Mesothelial cell of epicardium (in vitro differentiated cells): ENCODE measurements around the gene AQP2. TPM values are rescaled to one million over a fixed set of nuclear protein-coding genes. Genes with fewer than 3 reads are reported as not detected.
"Not testable (repeated sequence)": the region's sequence is repeated elsewhere in the genome, so short reads cannot be mapped to it uniquely, and the experiment has no call there.

Source experiments
- DNase-seq, 2 experiments: peaks; one replicate each; pipeline ENCODE4 v3.0.0; 2021; ENCODE audit warnings: low spot score in 2 of 2; ENCODE audit not compliant: unreplicated experiment in 2 of 2
- H3K27ac Mint-ChIP-seq: 2 replicates; pipeline ENCODE4 v1.8.0; 2021; ENCODE audit warnings: mixed read lengths
- H3K27me3 Mint-ChIP-seq: 2 replicates; pipeline ENCODE4 v1.8.0; 2021; ENCODE audit warnings: low read depth, mixed read lengths
- H3K36me3 Mint-ChIP-seq: 2 replicates; pipeline ENCODE4 v1.8.0; 2021; ENCODE audit warnings: mixed read lengths
- H3K4me1 Mint-ChIP-seq: 2 replicates; pipeline ENCODE4 v1.8.0; 2021; ENCODE audit warnings: mixed read lengths
- H3K4me3 Mint-ChIP-seq: 2 replicates; pipeline ENCODE4 v1.8.0; 2021; ENCODE audit warnings: mild to moderate bottlenecking, moderate library complexity, mixed read lengths
- H3K9me3 Mint-ChIP-seq: 2 replicates; pipeline ENCODE4 v1.8.0; 2021; ENCODE audit warnings: mixed read lengths
- total RNA-seq: library from RNA; stranded (reverse); gene quantifications from 3 replicates; pipeline ENCODE4 v1.2.1, GENCODE V29; 2021
- TF ChIP-seq, protein P1 (sequence below): fragments of 200-600 bp; sonication (generic); IDR thresholded peaks from one replicate; pipeline ENCODE4 v1.5.0; 2021; ENCODE audit warnings: antibody characterized with exemption; ENCODE audit not compliant: unreplicated experiment

AQP2 gene
- total RNA-seq, 1 donor from 2014 or later: not detected

DNA sequence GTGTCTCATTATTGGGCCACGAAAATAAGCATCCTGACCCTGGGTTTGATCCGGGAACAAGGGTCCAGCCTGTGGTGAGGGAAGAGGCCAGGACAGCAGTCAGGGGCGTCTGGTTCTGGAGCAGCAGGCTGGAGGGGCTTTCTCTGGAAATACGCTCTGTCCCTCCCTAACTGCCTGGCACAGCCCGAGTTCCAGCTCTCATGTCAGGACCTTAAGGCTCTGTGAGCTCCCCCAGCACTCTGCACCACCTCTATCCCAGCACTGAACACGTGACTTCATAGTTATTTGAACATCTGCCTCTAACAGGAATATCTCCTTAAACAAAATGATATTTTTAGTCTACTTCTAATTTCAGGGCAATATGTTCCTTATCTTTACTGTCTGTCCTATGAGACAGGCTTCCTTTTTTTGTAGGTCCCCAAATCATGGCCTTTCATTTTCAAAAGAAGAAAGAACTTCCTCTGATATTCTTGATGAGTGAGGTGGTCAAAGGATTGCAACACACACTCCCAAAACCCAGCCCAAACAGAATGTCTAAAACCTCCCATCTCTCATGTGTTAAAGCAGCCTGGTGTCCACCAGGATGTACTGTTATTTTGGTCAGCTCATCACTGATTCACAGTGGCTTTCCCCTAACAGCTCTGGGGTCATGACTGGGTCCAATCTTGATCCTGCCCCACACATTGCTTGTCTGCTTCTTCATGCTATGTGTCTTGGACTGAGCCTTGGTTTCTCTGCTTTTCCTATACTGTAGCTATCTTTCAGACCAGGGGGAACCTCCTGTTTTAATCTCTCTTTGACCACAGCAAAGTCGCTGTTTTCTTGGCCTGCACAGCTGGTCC, 31.9 kb downstream of the AQP2 start:
- Mint-ChIP-seq H3K4me3 (no peak overlapping the region), H3K27ac (no peak overlapping the region), H3K27me3 (no peaks in the 10 kb centered on the region), H3K4me1 (peaks cover 46% of the 10 kb centered on the region), H3K36me3 (peaks cover 2% of the 10 kb centered on the region), H3K9me3 (no peaks in the 10 kb centered on the region)
- DNase-seq: no peak
- TF ChIP-seq, protein P1, sequence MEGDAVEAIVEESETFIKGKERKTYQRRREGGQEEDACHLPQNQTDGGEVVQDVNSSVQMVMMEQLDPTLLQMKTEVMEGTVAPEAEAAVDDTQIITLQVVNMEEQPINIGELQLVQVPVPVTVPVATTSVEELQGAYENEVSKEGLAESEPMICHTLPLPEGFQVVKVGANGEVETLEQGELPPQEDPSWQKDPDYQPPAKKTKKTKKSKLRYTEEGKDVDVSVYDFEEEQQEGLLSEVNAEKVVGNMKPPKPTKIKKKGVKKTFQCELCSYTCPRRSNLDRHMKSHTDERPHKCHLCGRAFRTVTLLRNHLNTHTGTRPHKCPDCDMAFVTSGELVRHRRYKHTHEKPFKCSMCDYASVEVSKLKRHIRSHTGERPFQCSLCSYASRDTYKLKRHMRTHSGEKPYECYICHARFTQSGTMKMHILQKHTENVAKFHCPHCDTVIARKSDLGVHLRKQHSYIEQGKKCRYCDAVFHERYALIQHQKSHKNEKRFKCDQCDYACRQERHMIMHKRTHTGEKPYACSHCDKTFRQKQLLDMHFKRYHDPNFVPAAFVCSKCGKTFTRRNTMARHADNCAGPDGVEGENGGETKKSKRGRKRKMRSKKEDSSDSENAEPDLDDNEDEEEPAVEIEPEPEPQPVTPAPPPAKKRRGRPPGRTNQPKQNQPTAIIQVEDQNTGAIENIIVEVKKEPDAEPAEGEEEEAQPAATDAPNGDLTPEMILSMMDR: no peak

DNA sequence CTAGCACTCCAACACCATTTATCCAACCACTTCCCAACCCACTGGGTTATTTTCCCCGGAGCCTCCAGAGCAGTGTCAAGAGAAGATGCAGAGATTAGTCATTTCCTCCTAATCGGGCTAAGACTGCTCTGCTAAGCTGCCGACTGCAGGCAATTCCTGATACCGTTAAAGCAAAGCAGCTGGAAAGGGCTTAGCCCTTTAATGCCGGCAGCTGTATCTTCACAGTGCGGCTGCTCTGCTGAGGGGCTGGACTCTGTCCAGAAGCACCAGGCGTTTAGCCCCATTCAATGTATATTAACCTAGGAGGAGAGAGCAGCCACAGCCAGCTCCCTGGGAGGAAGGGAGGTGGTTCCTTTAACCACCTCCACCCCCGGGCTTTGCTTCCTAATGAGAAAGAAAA, 33.4 kb downstream of the AQP2 start:
- H3K27me3 Mint-ChIP-seq: no peaks in the 10 kb centered on the region
- TF ChIP-seq, protein P1: no peak
- no peak overlapping the region for H3K4me3 Mint-ChIP-seq
- no peak for DNase-seq
- H3K9me3 Mint-ChIP-seq: no peaks in the 10 kb centered on the region
- H3K27ac Mint-ChIP-seq: peak overlapping the region; percentile 40
- peaks cover 36% of the 10 kb centered on the region for H3K4me1 Mint-ChIP-seq
- H3K36me3 Mint-ChIP-seq: peaks cover 8% of the 10 kb centered on the region

DNA sequence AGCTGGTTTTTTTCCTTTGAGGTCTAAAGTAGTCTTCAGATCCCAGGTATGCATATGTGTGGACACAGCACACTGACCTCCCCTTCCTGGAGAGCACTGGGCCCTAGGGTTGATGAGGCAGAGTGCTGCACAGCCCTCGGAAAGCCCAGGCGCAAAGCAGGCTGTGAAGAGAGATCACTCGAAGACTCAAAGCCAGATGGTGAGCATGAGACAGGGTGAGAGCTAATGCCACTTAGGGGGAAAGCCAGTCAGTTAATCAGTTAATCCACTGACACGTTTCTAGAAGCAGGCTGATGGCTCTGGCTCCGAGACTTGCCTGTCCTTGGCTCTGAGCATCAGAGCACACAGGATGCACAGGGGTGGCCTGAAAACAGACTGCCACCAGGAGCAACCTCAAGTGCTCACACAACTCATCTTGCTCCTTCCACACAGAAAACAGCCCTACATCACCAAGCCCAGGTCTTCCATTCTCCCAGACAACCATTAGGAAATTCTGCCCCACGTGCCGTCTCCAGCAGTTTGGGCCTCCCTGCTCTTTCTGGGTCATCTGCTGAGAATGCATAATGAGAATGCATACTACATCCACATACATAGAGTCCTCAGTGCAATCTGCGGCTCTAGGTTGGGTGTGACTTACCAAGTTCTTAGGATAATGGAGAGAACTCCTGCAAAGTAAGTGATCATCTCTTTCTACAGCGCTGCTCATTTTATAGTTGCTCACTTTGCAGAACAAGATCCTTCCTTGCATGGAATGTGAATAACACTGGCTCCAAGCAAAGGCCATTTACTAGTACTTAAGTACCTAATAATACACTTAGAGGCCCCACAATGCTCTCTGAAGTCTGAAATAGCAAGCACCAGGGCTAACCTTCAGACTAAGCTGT, 34.2 kb downstream of the AQP2 start:
- Mint-ChIP-seq H3K27ac (no peak overlapping the region), H3K4me1 (peaks cover 27% of the 10 kb centered on the region), H3K36me3 (peaks cover 9% of the 10 kb centered on the region), H3K9me3 (no peaks in the 10 kb centered on the region), H3K27me3 (no peaks in the 10 kb centered on the region), H3K4me3 (no peak overlapping the region)
- no peak for DNase-seq
- TF ChIP-seq, protein P1: no peak

DNA sequence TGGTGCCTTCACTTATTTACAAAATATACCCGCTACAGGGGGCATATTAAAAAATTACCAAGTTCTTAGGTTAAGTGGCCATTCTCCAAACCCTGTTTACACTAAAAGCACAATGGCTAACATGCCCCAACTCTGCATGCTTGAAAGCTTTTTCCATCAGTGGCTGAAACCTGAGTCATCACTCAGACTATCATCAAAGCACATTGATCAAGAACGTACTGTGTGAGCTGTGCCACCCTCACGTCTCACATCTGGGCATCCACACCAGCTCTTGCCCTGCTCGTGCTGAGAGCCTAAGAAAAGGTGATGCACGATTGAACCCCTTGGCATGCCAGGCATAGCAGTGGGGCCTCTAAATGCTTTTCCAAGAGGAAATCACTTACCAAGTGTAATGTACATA, 35.4 kb downstream of the AQP2 start:
- TF ChIP-seq, protein P1: no peak
- Mint-ChIP-seq H3K4me3 (no peak overlapping the region), H3K27ac (no peak overlapping the region), H3K36me3 (peaks cover 14% of the 10 kb centered on the region), H3K27me3 (no peaks in the 10 kb centered on the region), H3K4me1 (peaks cover 17% of the 10 kb centered on the region), H3K9me3 (no peaks in the 10 kb centered on the region)
- DNase-seq: no peak

DNA sequence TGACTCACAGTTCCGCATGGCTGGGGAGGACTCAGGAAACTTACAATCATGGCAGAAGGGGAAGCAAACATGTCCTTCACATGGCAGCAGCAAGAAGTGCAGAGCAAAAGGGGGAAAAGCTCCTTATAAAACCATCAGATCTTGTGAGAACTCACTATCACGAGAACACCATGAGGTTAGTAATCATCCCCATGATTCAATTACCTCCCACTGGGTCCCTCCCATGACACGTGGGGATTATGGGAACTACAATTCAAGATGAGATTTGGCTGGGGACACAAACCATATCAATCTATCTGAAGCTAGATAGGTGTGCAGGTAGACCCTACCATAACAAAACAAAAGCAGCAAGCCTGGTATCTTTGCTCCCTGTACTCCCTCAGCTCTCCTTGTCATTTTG, 35.9 kb downstream of the AQP2 start:
- not testable (repeated sequence) for H3K27me3 Mint-ChIP-seq, DNase-seq, H3K9me3 Mint-ChIP-seq, H3K4me3 Mint-ChIP-seq, H3K27ac Mint-ChIP-seq
- Mint-ChIP-seq H3K36me3 (peaks cover 14% of the 10 kb centered on the region), H3K4me1 (peaks cover 16% of the 10 kb centered on the region)
